HepG2 (cell line): ENCODE results near the gene DOC2A. TPM values are rescaled to one million over a fixed set of nuclear protein-coding genes. Genes with fewer than 3 reads are reported as not detected.

Experiments used
- ATAC-seq: fragments of 200-7000 bp; cut with Tn5 transposase; 3 replicates; pipeline ENCODE4 v1.9.1; 2020; ENCODE audit warnings: mild to moderate bottlenecking, moderate library complexity
- BruUV-seq: library from RNA; stranded (reverse); fragments of 400-500 nt; replicated peaks from 2 replicates; lab custom pipeline; 2021; lab: Mats Ljungman, UMichigan
- CTCF ChIA-PET: fragments of 300-600 bp; formaldehyde crosslinking; extraction: SDS; loops from one replicate; lab custom pipeline; 2021; ENCODE audit warnings: low total read pairs, inconsistent platforms, low intra/inter-chr PET ratio; lab: Yijun Ruan, JAX
- POLR2A ChIA-PET: fragments of 350-600 bp; sonication (Branson Sonifier 250); formaldehyde crosslinking; loops from one replicate; lab custom pipeline; 2020; ENCODE audit warnings: antibody characterized with exemption, inconsistent platforms; lab: Yijun Ruan, JAX
- DNase-seq: peaks from one replicate; pipeline ENCODE4 v3.0.0-alpha.2; 2015; ENCODE audit warnings: low spot score
- FAIRE-seq: peaks from 3 replicates; lab custom pipeline; 2011; peaks lifted over from hg19 to GRCh38; lab: Jason Lieb, UNC
- H2AFZ ChIP-seq: one replicate; pipeline ENCODE4 v1.6.1; 2011; ENCODE audit warnings: low read length, inconsistent platforms
- H3K27ac ChIP-seq: fragments of 300-600 bp; 3 replicates; pipeline ENCODE4 v1.8.0; 2011; ENCODE audit warnings: mixed run types, mild to moderate bottlenecking, mixed read lengths, low read length, inconsistent platforms; ENCODE audit not compliant: insufficient read depth; ENCODE audit errors: extremely low read length
- H3K27me3 ChIP-seq, 2 experiments: fragments of 200-600 bp in 1 of 2; 2 replicates in 1 of 2; 3 replicates in 1 of 2; pipeline versions ENCODE4 v1.6.0 to v1.8.0; 2011; ENCODE audit warnings: low read length in 2 of 2, mild to moderate bottlenecking in 2 of 2, moderate library complexity in 2 of 2, inconsistent platforms in 1 of 2; ENCODE audit not compliant: insufficient read depth in 2 of 2, control insufficient read depth in 1 of 2
- H3K36me3 ChIP-seq, 2 experiments: fragments of 200-600 bp in 1 of 2; replicated peaks in 1 of 2; 2 replicates in 1 of 2; 3 replicates in 1 of 2; pipeline versions ENCODE4 v1.5.1 to v1.8.0; 2011; ENCODE audit warnings: low read length in 2 of 2, inconsistent platforms in 1 of 2; ENCODE audit not compliant: insufficient read depth in 2 of 2, control insufficient read depth in 1 of 2
- H3K4me1 ChIP-seq: 2 replicates; pipeline ENCODE4 v1.5.1; 2012; ENCODE audit warnings: low read length, inconsistent platforms; ENCODE audit not compliant: insufficient read depth
- H3K4me2 ChIP-seq: 2 replicates; pipeline ENCODE4 v1.6.0; 2011; ENCODE audit warnings: low read depth, low read length, inconsistent platforms
- H3K4me3 ChIP-seq, 3 experiments: fragments of 200-600 bp in 1 of 3; sonication (generic), shearing (Covaris generic) in 1 of 3; replicated peaks in 1 of 3; 2 replicates each; pipeline ENCODE4 v1.5.1; 2011 to 2016; ENCODE audit warnings: low read length in 3 of 3, inconsistent platforms in 2 of 3, low read depth in 2 of 3, mild to moderate bottlenecking in 2 of 3, control low read depth in 1 of 3, mixed read lengths in 1 of 3; ENCODE audit not compliant: insufficient read depth in 1 of 3
- H3K79me2 ChIP-seq: one replicate; pipeline ENCODE4 v1.6.1; 2011; ENCODE audit warnings: low read length, inconsistent platforms; ENCODE audit not compliant: insufficient read depth
- H3K9ac ChIP-seq: 2 replicates; pipeline ENCODE4 v1.6.0; 2011; ENCODE audit warnings: mild to moderate bottlenecking, low read depth, low read length, inconsistent platforms; ENCODE audit not compliant: insufficient read depth
- H3K9me3 ChIP-seq: 2 replicates; pipeline ENCODE4 v1.5.1; 2012; ENCODE audit warnings: mild to moderate bottlenecking, low read length
- H4K20me1 ChIP-seq: 2 replicates; pipeline ENCODE4 v1.6.0; 2011; ENCODE audit warnings: inconsistent platforms, mild to moderate bottlenecking, low read length, moderate library complexity; ENCODE audit not compliant: insufficient read depth
- AGO2 ChIP-seq: fragments of 200-400 bp; formaldehyde crosslinking; optimal IDR thresholded peaks from 2 replicates; pipeline ENCODE3; 2017; ENCODE audit warnings: mild to moderate bottlenecking, low read depth, low read length, moderate library complexity
- CCDC6 ChIP-seq: sonication (generic); formaldehyde crosslinking; IDR thresholded peaks from 2 replicates; pipeline ENCODE4 v1.8.1; 2022; ENCODE audit warnings: mild to moderate bottlenecking, missing genetic modification reagents, moderate library complexity
- NCOR1 ChIP-seq: fragments of 200-600 bp; sonication (generic); IDR thresholded peaks from 2 replicates; pipeline ENCODE4 v1.7.0; 2017; ENCODE audit warnings: antibody characterized with exemption, low read length, borderline replicate concordance
- ZBTB40 ChIP-seq, 2 experiments: fragments of 450-650 bp in 1 of 2; sonication (generic) in 1 of 2; formaldehyde crosslinking in 1 of 2; IDR thresholded peaks; 2 replicates each; pipeline versions ENCODE4 v1.6.1 to v1.8.0; 2016 to 2022; ENCODE audit warnings: antibody characterized with exemption in 1 of 2, mild to moderate bottlenecking in 1 of 2, missing genetic modification reagents in 1 of 2
- ZC3H13 ChIP-seq: sonication (generic); formaldehyde crosslinking; IDR thresholded peaks from 2 replicates; pipeline ENCODE4 v1.8.1; 2023; ENCODE audit warnings: mild to moderate bottlenecking, missing genetic modification reagents, moderate library complexity
- ZNF337 ChIP-seq: sonication (generic); formaldehyde crosslinking; IDR thresholded peaks from 2 replicates; pipeline ENCODE4 v1.5.1; 2020; ENCODE audit warnings: missing genetic modification reagents, low read depth, mild to moderate bottlenecking, borderline replicate concordance
- ZNF687 ChIP-seq: sonication (generic); formaldehyde crosslinking; IDR thresholded peaks from 2 replicates; pipeline ENCODE4 v1.5.1; 2020; ENCODE audit warnings: mild to moderate bottlenecking, missing genetic modification reagents, moderate library complexity
- ZNF800 ChIP-seq: sonication (generic); formaldehyde crosslinking; IDR thresholded peaks from 2 replicates; pipeline ENCODE4 v1.4.0; 2020; ENCODE audit warnings: missing genetic modification reagents
- WGBS: methylation state at CpG from one replicate; pipeline ENCODE4 v1.1.6; 2017; ENCODE audit warnings: low lambda C conversion rate; 5-methylcytosine and 5-hydroxymethylcytosine counted together
- in situ Hi-C: cut with HindIII; loops from 2 replicates; pipeline ENCODE4 v1.10.0; 2017; ENCODE audit warnings: low pct_unique_long_range_greater_than_20kb; ENCODE audit not compliant: extremely low pct_ligation_motif_present
- intact Hi-C: fragments of 100-400 bp; cut with micrococcal nuclease; formaldehyde crosslinking; loops from one replicate; pipeline ENCODE4 v1.10.0; 2022; ENCODE audit not compliant: unreplicated experiment
- polyA plus RNA-seq, 8 experiments: library from polyadenylated mRNA; depleted of rRNA in 3 of 8; stranded (reverse) in 7 of 8; unstranded in 1 of 8; fragments of >200 nt; fragmentation: Illumina TruSeq in 4 of 8; extraction: Trizol in 4 of 8; gene quantifications; 2 replicates each; pipeline versions ENCODE4 v1.2.1 to v1.2.3, GENCODE V29; 2011 to 2016; ENCODE audit warnings: low read depth in 4 of 8, missing spikeins in 1 of 8, mixed read lengths in 1 of 8; ENCODE audit not compliant: insufficient read depth in 1 of 8
- total RNA-seq, 5 experiments: library from RNA; depleted of rRNA; stranded (reverse); fragments of >200 nt; fragmentation: Illumina TruSeq; extraction: Trizol; gene quantifications; 2 replicates each; pipeline ENCODE4 v1.2.3, GENCODE V29; 2016; ENCODE audit warnings: low read depth in 1 of 5

DOC2A gene
- total and polyA plus RNA-seq, 2 of the 13 experiments (the other 11 are each of a cell fraction or from before 2014, with no cell fraction given): 0.15 to 0.55 TPM

- in situ Hi-C loops: no loop called here
- H3K79me2 ChIP-seq: peaks cover 3% of the 10 kb centered on the region
- POLR2A ChIA-PET: interaction anchor here (0.7 to 1.2 kb wide), 3 partner anchors 15 to 30 kb away, joined by 3 to 7 read pairs (median 3); partner anchors contain the start of genes TAOK2 and TMEM219
- H4K20me1 ChIP-seq: no peaks in the 10 kb centered on the region
- no peak overlapping the region for H2AFZ ChIP-seq
- peaks cover 28 to 64% of the 10 kb centered on the region in 2 experiments for H3K36me3 ChIP-seq
- BruUV-seq: no TSS peak
- H3K9ac ChIP-seq: no peak overlapping the region
- intact Hi-C loops: no loop called here
- no peak overlapping the region for H3K4me2 ChIP-seq
- WGBS: 93% methylated on average over 5 of the region's 5 CpGs
- no peak for ATAC-seq
- H3K27me3 ChIP-seq: peaks cover 0 to 3% of the 10 kb centered on the region in 2 experiments; a peak in 1 of 5 replicates
- H3K4me1 ChIP-seq: peaks cover 13% of the 10 kb centered on the region
- CTCF ChIA-PET: no interaction called here
- H3K4me3 ChIP-seq: no peak overlapping the region
- DNase-seq: no peak
- H3K9me3 ChIP-seq: no peaks in the 10 kb centered on the region
- no peak for FAIRE-seq
- no peak overlapping the region for H3K27ac ChIP-seq
- TF ChIP-seq ZC3H13 (CRISPR knock-in tag) (peak; percentile 37; the same call in 1 of the 2 replicates), CCDC6 (no peak), ZNF337 (CRISPR knock-in tag) (no peak), ZBTB40 (IDR thresholded peaks at IDR 0.05) (no peak), ZBTB40 (CRISPR knock-in tag; IDR thresholded peaks at IDR 0.05) (no peak), ZNF687 (peak; percentile 30; the same call in 1 of the 2 replicates), ZNF800 (CRISPR knock-in tag) (no peak), AGO2 (peak; percentile 74), NCOR1 (no peak)
Measured at GRCh38 chr16:29991571-29991904, 19.3 kb downstream of the DOC2A start.
